Mesodermal cell (in vitro differentiated cells): ENCODE data around the gene AKAIN1.

Experiments
- H3K27ac ChIP-seq: 2 replicates; pipeline ENCODE4 v1.7.0; 2013; ENCODE audit warnings: mild to moderate bottlenecking, low read depth, low read length, moderate library complexity; ENCODE audit not compliant: severe bottlenecking
- H3K36me3 ChIP-seq: 2 replicates; pipeline ENCODE4 v1.7.1; 2013; ENCODE audit warnings: mild to moderate bottlenecking, low read length, moderate library complexity; ENCODE audit not compliant: control insufficient read depth, insufficient read depth
- H3K4me1 ChIP-seq: one replicate; pipeline ENCODE4 v1.7.1; 2013; ENCODE audit warnings: mild to moderate bottlenecking, low read length; ENCODE audit not compliant: insufficient read depth, control insufficient read depth, poor library complexity, severe bottlenecking
- H3K4me3 ChIP-seq: 2 replicates; pipeline ENCODE4 v1.7.0; 2013; ENCODE audit warnings: low read length, control low read depth, mild to moderate bottlenecking; ENCODE audit not compliant: insufficient read depth, poor library complexity, severe bottlenecking; ENCODE audit errors: extremely low read depth
- H3K9me3 ChIP-seq: 2 replicates; pipeline ENCODE4 v1.7.1; 2013; ENCODE audit warnings: mild to moderate bottlenecking, low read length, moderate library complexity; ENCODE audit not compliant: control insufficient read depth
- WGBS, 2 experiments: methylation state at CpG; one replicate each; pipeline ENCODE4 v1.1.5; 2013; ENCODE audit warnings: missing lambda C conversion rate in 2 of 2; ENCODE audit not compliant: insufficient coverage in 2 of 2; 5-methylcytosine and 5-hydroxymethylcytosine counted together

Gene AKAIN1

GRCh38 chr18:5095239-5095638, 101.8 kb downstream of the AKAIN1 start:
- Histone ChIP-seq H3K4me1 (peaks cover 25% of the 10 kb centered on the region), H3K4me3 (no peak overlapping the region), H3K36me3 (no peaks in the 10 kb centered on the region), H3K27ac (no peak overlapping the region), H3K9me3 (no peaks in the 10 kb centered on the region)
- 90 to 100% methylated on average over 2 to 3 of the region's 3 CpGs for WGBS, 2 experiments

- WGBS, 2 experiments = no CpG with 5 or more reads among the region's 2 CpGs
- peaks cover 25% of the 10 kb centered on the region for H3K4me1 ChIP-seq
- H3K9me3 ChIP-seq = no peaks in the 10 kb centered on the region
- no peak overlapping the region for H3K27ac ChIP-seq
- no peaks in the 10 kb centered on the region for H3K36me3 ChIP-seq
- no peak overlapping the region for H3K4me3 ChIP-seq
Measured at GRCh38 chr18:5093902-5094301, 103.2 kb downstream of the AKAIN1 start.
